Tibial artery (tissue), 4 donors: ENCODE data around the gene WNT10A.
A peak's percentile ranks its signal among the peaks of the same experiment; 100 is the strongest.

Experiments
- DNase-seq, 2 donors: peaks; one replicate each; pipeline ENCODE4 v3.0.0-alpha.2; 2019
- H3K27ac ChIP-seq, 2 donors: fragments of 200-600 bp; sonication (generic) in 1 of 2; 1 replicate in 1 of 2; 2 replicates in 1 of 2; pipeline ENCODE4 v1.5.1; 2018 to 2019; ENCODE audit warnings: mild to moderate bottlenecking in 1 of 2
- H3K27me3 ChIP-seq, 2 donors: fragments of 200-600 bp; sonication (generic) in 1 of 2; one replicate each; pipeline versions ENCODE4 v1.5.1 to v1.6.0; 2016 to 2019
- H3K36me3 ChIP-seq, 3 donors: fragments of 200-600 bp; sonication (generic) in 2 of 3; one replicate each; pipeline ENCODE4 v1.5.1; 2016 to 2019; ENCODE audit warnings: mild to moderate bottlenecking in 2 of 3
- H3K4me1 ChIP-seq, 4 donors: fragments of 200-600 bp; sonication (generic) in 2 of 4; 1 replicate in 3 of 4; 2 replicates in 1 of 4; pipeline ENCODE4 v1.5.1; 2016 to 2019
- H3K4me3 ChIP-seq, 2 donors: fragments of 200-600 bp; sonication (generic) in 1 of 2; 1 replicate in 1 of 2; 2 replicates in 1 of 2; pipeline ENCODE4 v1.5.1; 2018 to 2019; ENCODE audit warnings: mild to moderate bottlenecking in 2 of 2
- H3K9me3 ChIP-seq, 3 donors: fragments of 200-600 bp; sonication (generic) in 1 of 3; one replicate each; pipeline ENCODE4 v1.5.1; 2016 to 2019
- intact Hi-C: fragments of 100-400 bp; cut with DNase I; formaldehyde crosslinking; loops from one replicate; pipeline ENCODE4 v1.15.0; 2023; ENCODE audit warnings: low total_unique reads
- TF ChIP-seq, protein P1 (sequence below), 2 experiments: fragments of 200-600 bp in 1 of 2; fragments of 450-650 bp in 1 of 2; IDR thresholded peaks; one replicate each; pipeline ENCODE4 v1.5.1; 2017 to 2019; ENCODE audit warnings: antibody characterized with exemption in 2 of 2, mild to moderate bottlenecking in 1 of 2, moderate library complexity in 1 of 2

Gene WNT10A

DNA sequence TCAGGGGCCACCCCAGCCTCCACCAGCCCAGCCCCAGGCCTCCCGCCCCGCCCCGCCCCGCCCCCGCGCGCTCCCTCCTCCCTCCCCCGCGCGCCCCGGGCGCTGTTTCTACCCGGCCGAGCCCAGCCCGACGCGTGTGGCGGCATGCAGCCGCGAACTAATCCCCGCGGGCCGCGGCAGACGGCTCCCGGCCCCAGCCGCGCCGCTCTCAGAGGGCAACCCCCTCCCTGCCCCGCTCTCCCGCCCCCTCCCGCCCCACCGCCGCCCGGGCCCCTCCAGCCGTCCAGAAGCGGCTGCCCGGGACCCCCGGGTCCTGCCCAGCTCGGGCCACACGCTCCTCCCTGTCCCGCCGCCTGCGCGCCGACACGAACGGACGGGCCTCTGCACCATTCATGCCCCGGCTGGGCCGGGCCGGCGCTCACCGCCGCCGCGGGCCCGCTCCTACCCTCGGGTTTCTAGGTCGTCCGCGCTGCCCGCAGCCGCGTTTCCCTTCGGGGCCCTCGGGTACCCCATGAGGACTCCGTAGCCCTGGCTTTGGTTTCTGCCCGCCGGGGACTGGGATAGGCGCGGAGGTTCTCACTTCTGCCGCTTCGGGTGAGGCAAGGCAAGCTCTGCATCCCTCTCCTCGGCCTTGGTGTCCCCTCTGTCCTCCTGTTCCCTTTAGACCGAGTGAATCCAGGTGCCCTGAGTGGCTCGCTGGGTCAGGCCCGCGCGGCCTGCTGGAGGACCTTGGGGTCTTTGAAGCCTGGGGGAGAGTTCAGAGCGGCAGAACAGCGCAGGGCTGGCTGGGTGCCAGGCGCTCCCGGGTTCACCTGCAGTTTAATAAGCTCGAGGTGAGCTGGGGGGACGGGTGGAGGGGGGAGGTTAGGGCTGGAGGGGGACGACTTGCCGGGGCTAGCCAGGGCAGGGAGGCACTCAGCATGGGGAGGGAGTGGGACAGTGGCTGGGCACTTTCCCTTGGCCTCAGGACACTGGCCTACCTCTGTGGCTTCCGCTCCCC, 3.1 kb downstream of the WNT10A start:
- peaks cover 7 to 63% of the 10 kb centered on the region in 2 donors for H3K27me3 ChIP-seq
- H3K36me3 ChIP-seq, result no peaks in the 10 kb centered on the region
- no peak for DNase-seq

DNA sequence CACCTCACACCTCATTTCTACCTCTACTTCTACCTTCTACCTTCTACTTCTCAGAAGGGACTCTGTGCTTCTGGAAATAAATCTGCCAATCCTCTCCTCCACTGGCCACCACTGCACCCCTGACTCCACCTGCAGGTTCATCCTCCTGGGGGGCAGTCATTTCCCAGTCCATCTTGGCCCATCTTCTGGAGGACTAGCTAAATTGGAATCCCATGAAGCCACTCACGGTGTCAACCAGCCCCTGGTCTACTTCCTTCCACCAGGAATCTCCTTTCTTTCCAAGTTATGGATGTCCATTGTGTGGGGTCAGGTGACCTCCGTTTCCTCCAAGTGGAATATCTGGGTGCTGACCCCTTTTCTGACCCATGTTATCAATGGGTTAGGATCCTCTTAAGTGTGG, 3.9 kb downstream of the WNT10A start:
- Histone ChIP-seq H3K27ac (no peak overlapping the region), H3K9me3 (no peaks in the 10 kb centered on the region), H3K27me3 (peaks cover 7 to 56% of the 10 kb centered on the region in 2 donors), H3K4me3 (no peak overlapping the region), H3K36me3 (no peaks in the 10 kb centered on the region), H3K4me1 (peaks cover 0 to 32% (median 20%) of the 10 kb centered on the region in 4 donors)
- TF ChIP-seq, protein P1, sequence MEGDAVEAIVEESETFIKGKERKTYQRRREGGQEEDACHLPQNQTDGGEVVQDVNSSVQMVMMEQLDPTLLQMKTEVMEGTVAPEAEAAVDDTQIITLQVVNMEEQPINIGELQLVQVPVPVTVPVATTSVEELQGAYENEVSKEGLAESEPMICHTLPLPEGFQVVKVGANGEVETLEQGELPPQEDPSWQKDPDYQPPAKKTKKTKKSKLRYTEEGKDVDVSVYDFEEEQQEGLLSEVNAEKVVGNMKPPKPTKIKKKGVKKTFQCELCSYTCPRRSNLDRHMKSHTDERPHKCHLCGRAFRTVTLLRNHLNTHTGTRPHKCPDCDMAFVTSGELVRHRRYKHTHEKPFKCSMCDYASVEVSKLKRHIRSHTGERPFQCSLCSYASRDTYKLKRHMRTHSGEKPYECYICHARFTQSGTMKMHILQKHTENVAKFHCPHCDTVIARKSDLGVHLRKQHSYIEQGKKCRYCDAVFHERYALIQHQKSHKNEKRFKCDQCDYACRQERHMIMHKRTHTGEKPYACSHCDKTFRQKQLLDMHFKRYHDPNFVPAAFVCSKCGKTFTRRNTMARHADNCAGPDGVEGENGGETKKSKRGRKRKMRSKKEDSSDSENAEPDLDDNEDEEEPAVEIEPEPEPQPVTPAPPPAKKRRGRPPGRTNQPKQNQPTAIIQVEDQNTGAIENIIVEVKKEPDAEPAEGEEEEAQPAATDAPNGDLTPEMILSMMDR (IDR thresholded peaks at IDR 0.05), result no peak
- intact Hi-C loops, result no loop called here
- DNase-seq, result no peak

More for the DNA sequence above, 3.1 kb downstream of the WNT10A start:
- Histone ChIP-seq H3K4me3 (peak overlapping the region; percentile 35 to 56), H3K27ac (no peak overlapping the region), H3K9me3 (no peaks in the 10 kb centered on the region), H3K4me1 (peaks cover 0 to 39% (median 22%) of the 10 kb centered on the region in 4 donors)
- TF ChIP-seq, protein P1 (IDR thresholded peaks at IDR 0.05), result no peak
- intact Hi-C loops, result no loop called here

DNA sequence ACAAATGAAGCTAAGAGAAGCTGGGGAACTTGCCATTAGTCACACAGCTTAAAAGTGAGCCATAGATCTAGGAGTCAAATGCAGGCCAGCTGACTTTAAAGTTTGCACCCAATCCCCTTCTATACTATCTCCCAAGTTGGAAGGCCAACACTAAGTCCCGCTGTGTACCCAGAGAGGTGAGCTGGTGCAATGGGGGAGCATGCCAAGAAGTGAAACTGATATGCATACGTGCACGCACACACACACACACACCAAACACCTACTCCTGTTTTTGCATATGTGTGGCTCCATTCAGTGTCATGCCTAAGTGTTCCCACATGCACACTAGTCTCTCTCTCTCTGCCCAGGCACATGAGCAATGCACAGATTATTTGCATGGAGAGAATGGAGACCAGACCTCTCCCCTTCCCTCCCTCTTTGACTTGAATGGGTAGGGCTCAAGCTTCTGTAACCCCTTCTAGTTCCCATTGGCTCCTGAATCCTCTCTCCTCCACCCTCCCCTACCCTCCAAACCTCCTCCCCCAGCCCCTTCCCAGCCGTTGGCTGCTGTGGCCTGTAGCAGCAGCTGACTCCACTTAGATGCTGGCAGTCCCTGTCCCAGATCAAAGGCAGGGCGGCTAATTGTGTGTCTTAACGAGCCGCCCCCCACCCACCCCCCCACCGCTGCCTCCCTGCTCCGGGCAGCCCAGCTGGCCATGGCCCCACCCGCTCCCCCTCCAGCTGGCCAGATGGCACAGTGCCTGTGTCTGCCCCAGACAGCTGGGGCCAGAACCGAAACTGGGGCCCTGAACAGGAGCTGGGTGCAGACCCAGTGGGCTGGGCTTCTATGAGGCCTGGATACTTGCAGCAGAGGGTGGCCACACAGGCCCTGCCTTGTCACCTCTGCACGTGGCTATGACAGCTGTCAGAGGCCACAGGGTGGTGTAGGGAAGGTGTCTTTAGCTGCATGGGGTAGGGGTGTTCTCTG, 5.6 kb downstream of the WNT10A start:
- no peaks in the 10 kb centered on the region for H3K9me3 ChIP-seq
- H3K4me3 ChIP-seq, result no peak overlapping the region
- H3K27ac ChIP-seq, result no peak overlapping the region
- no peaks in the 10 kb centered on the region for H3K36me3 ChIP-seq
- TF ChIP-seq, protein P1 (IDR thresholded peaks at IDR 0.05), result no peak
- H3K4me1 ChIP-seq, result peaks cover 0 to 17% (median 10%) of the 10 kb centered on the region in 4 donors
- no peak for DNase-seq
- H3K27me3 ChIP-seq, result peaks cover 0 to 41% of the 10 kb centered on the region in 2 donors
- intact Hi-C loops, result no loop called here

DNA sequence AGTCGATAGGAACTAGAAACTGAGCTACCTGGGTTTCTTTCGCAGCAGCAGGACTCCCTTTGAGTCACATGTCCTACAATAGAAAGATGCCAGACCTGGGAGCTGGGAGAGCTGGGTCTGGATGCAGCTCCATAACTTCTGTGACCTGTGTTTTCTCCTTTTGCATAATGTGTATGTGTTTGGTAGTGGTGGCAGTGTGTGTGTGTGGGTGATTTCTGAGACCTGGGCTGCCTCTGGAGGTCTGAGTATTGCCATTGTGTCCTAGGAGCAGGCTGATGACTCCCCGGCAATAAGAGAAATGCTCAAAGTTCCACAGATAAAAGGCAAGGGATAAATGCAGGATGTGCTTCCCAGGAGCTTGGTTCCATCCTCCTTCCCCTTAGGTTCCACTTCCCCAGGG, 6.4 kb downstream of the WNT10A start:
- no peak overlapping the region for H3K4me3 ChIP-seq
- H3K27ac ChIP-seq, result no peak overlapping the region
- intact Hi-C loops, result no loop called here
- peaks cover 0 to 38% of the 10 kb centered on the region in 2 donors for H3K27me3 ChIP-seq
- DNase-seq, result no peak
- no peaks in the 10 kb centered on the region for H3K36me3 ChIP-seq
- no peaks in the 10 kb centered on the region for H3K9me3 ChIP-seq
- TF ChIP-seq, protein P1 (IDR thresholded peaks at IDR 0.05), result no peak
- peaks cover 0 to 17% (median 10%) of the 10 kb centered on the region in 4 donors for H3K4me1 ChIP-seq

DNA sequence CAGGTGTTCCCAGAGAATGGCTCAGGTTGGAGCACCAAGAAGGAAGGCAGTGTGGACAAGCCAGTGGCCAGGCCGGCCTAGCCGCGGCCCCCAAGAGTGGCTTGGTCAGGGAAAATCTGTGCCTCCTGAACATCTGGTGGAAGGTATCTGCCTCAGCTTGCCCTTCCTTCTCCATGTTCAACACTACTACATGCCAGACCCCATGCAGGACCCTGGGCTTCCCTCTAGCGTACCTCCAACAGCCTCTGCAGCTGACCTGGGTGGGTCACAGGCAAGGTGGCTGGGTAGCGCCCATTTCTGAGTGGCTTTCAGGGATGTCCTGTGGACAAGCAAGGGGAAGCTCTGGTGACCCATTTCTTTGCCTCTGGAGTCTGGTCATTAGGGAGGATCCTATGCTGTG, 7.7 kb downstream of the WNT10A start:
- Histone ChIP-seq H3K27me3 (peaks cover 0 to 31% of the 10 kb centered on the region in 2 donors), H3K36me3 (no peaks in the 10 kb centered on the region), H3K4me3 (no peak overlapping the region), H3K4me1 (peaks cover 0 to 23% (median 18%) of the 10 kb centered on the region in 4 donors), H3K9me3 (no peaks in the 10 kb centered on the region), H3K27ac (no peak overlapping the region)
- intact Hi-C loops, result no loop called here
- TF ChIP-seq, protein P1 (IDR thresholded peaks at IDR 0.05), result no peak
- peak in 1 of 2 donors; percentile 43 for DNase-seq
